RWPE1 (cell line): ENCODE measurements around the gene UBE2J1.
"Not testable (repeated sequence)": the region's sequence is repeated elsewhere in the genome, so short reads cannot be mapped to it uniquely, and the experiment has no call there.

Source experiments
- CTCF ChIA-PET: fragments of 350-600 bp; sonication (Branson Sonifier 250); formaldehyde crosslinking; extraction: SDS; loops from one replicate; lab custom pipeline; 2021; lab: Yijun Ruan, JAX
- POLR2A ChIA-PET: fragments of 400-600 bp; formaldehyde crosslinking; extraction: SDS; loops from one replicate; lab custom pipeline; 2020; ENCODE audit warnings: antibody characterized with exemption; ENCODE audit not compliant: low non-redundant PET; lab: Yijun Ruan, JAX
- DNase-seq: peaks from one replicate; pipeline ENCODE4 v3.0.0; 2012; ENCODE audit warnings: low spot score
- H3K27ac ChIP-seq: fragments of 450-650 bp; 2 replicates; pipeline ENCODE4 v1.5.1; 2017
- CTCF ChIP-seq: fragments of 450-650 bp; conservative IDR thresholded peaks from 2 replicates; pipeline ENCODE4 v1.5.1; 2017; ENCODE audit warnings: low read depth, mild to moderate bottlenecking

UBE2J1 gene

GRCh38 chr6:89310929-89311328, 41.6 kb downstream of the UBE2J1 start:
- peak; percentile 39 for DNase-seq
- POLR2A ChIA-PET = no interaction called here
- H3K27ac ChIP-seq = no peak overlapping the region
- CTCF ChIA-PET = interaction anchor here (0.6 to 2.4 kb wide), 3 partner anchors 56 to 323 kb away, joined by 4 to 7 read pairs (median 6); no protein-coding TSS in a partner anchor
- TF ChIP-seq CTCF = no peak

- POLR2A ChIA-PET = no interaction called here
- DNase-seq = no peak
- H3K27ac ChIP-seq = no peak overlapping the region
- no peak for TF ChIP-seq CTCF
- CTCF ChIA-PET = interaction anchor here (0.9 kb wide), 1 partner anchor 52 kb away, joined by 3 read pairs; no protein-coding TSS in a partner anchor
Measured at GRCh38 chr6:89308525-89309395, 43.8 kb downstream of the UBE2J1 start.

- CTCF ChIA-PET, H3K27ac ChIP-seq, DNase-seq, POLR2A ChIA-PET: not testable (repeated sequence)
Measured at GRCh38 chr6:89304517-89304916, 48.0 kb downstream of the UBE2J1 start.

GRCh38 chr6:89302936-89303335, 49.6 kb downstream of the UBE2J1 start:
- TF ChIP-seq CTCF = no peak
- DNase-seq = no peak
- ChIA-PET CTCF (no interaction called here), POLR2A (no interaction called here)
- no peak overlapping the region for H3K27ac ChIP-seq

GRCh38 chr6:89302195-89302770, 50.2 kb downstream of the UBE2J1 start:
- no peak for DNase-seq
- no peak for TF ChIP-seq CTCF
- no peak overlapping the region for H3K27ac ChIP-seq
- POLR2A ChIA-PET = no interaction called here
- CTCF ChIA-PET = interaction anchor here (0.6 kb wide), 1 partner anchor 307 kb away, joined by 4 read pairs; no protein-coding TSS in a partner anchor

GRCh38 chr6:89301586-89302194, 50.8 kb downstream of the UBE2J1 start:
- CTCF ChIA-PET = interaction anchor here (0.6 kb wide), 2 partner anchors 132 to 308 kb away, joined by 4 read pairs; no protein-coding TSS in a partner anchor
- no peak for TF ChIP-seq CTCF
- POLR2A ChIA-PET = no interaction called here
- H3K27ac ChIP-seq = no peak overlapping the region
- DNase-seq = no peak
